ENCODE measurements around the gene PPP1R14D.

GRCh38 chr15:40877694-40878093, 49.2 kb upstream of the PPP1R14D start:
- TF ChIP-seq CTCF (IDR thresholded peaks at IDR 0.05; ENCODE audit: extremely low read depth in 1 of 2, insufficient read depth in 1 of 2, low read depth in 1 of 2, low read length in 2 of 2) = no peak
- TF ChIP-seq POLR2A (IDR thresholded peaks at IDR 0.05; ENCODE audit: low read depth, low read length) = no peak
- TF ChIP-seq JUN (IDR thresholded peaks at IDR 0.05; ENCODE audit: borderline replicate concordance, insufficient read depth, insufficient read length, low read depth) = no peak
- no peak for TF ChIP-seq EZH2 (IDR thresholded peaks at IDR 0.05; ENCODE audit: borderline replicate concordance, low read depth, low read length, severe bottlenecking)
- no peak for TF ChIP-seq POLR2AphosphoS5 (IDR thresholded peaks at IDR 0.05; ENCODE audit: insufficient read depth, low read depth, low read length)

Data from endothelial cell of umbilical vein (primary cell).